ENCODE measurements around the gene CCDC97.

DNA sequence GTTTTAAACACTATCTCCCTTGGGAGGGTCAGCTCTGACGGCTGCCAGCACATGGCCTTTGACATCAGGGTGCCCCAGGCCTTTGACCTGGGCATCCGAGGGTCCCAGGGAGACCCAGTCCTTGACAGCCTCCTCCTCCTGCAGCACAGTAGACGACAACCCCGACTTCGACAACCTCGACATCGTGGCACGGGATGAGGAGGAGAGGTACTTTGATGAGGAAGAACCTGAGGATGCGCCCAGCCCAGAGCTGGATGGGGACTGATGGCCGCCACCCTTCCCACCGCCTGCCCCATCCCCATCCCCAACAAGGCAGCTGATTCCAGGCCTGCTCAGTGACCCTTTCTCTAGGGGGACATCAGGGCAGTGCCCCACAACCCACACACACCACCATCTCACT lies 12.5 kb downstream of the CCDC97 start:
- TF ChIP-seq, protein P1, sequence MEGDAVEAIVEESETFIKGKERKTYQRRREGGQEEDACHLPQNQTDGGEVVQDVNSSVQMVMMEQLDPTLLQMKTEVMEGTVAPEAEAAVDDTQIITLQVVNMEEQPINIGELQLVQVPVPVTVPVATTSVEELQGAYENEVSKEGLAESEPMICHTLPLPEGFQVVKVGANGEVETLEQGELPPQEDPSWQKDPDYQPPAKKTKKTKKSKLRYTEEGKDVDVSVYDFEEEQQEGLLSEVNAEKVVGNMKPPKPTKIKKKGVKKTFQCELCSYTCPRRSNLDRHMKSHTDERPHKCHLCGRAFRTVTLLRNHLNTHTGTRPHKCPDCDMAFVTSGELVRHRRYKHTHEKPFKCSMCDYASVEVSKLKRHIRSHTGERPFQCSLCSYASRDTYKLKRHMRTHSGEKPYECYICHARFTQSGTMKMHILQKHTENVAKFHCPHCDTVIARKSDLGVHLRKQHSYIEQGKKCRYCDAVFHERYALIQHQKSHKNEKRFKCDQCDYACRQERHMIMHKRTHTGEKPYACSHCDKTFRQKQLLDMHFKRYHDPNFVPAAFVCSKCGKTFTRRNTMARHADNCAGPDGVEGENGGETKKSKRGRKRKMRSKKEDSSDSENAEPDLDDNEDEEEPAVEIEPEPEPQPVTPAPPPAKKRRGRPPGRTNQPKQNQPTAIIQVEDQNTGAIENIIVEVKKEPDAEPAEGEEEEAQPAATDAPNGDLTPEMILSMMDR (conservative IDR thresholded peaks at IDR 0.05; ENCODE audit: low read length) = no peak
- TF ChIP-seq EZH2phosphoT487 (IDR thresholded peaks at IDR 0.05; ENCODE audit: borderline replicate concordance, low read depth, low read length) = no peak
